Measurements from ENCODE around the gene ZBTB11.
"Not testable (repeated sequence)": the region's sequence is repeated elsewhere in the genome, so short reads cannot be mapped to it uniquely, and the experiment has no call there.

- not testable (repeated sequence) for TF ChIP-seq CTCF, POLR2A (IDR thresholded peaks at IDR 0.05)
Observed at GRCh38 chr3:101678837-101679236, 1.9 kb upstream of the ZBTB11 start.

All from lower leg skin (tissue), 3 donors.